CD4-positive, alpha-beta T cell (primary cell): ENCODE results near the gene EBF4. TPM values are rescaled to one million over a fixed set of nuclear protein-coding genes. Genes with fewer than 3 reads are reported as not detected.

Experiments
- ATAC-seq: fragments of 200-7000 bp; cut with Tn5 transposase; one replicate; pipeline ENCODE4 v1.10.0; 2022; ENCODE audit warnings: mild to moderate bottlenecking; ENCODE audit not compliant: poor library complexity
- CTCF ChIA-PET: fragments of 350-600 bp; sonication (Branson Sonifier 250); formaldehyde crosslinking; loops from one replicate; lab custom pipeline; 2021; ENCODE audit warnings: antibody characterized with exemption, inconsistent platforms; lab: Charles Lee
- POLR2A ChIA-PET: fragments of 350-600 bp; sonication (Branson Sonifier 250); formaldehyde crosslinking; loops from one replicate; lab custom pipeline; 2021; ENCODE audit warnings: antibody characterized with exemption, inconsistent platforms; lab: Charles Lee
- DNase-seq, 14 experiments: peaks; one replicate each; pipeline ENCODE4 v3.0.0-alpha.2; 2013 to 2020; ENCODE audit warnings: mixed read lengths in 2 of 14
- H3K27ac ChIP-seq, 2 donors: one replicate each; pipeline versions ENCODE4 v1.5.1 to v1.7.0; 2013; ENCODE audit warnings: low read length in 2 of 2, low read depth in 1 of 2, mild to moderate bottlenecking in 1 of 2
- H3K27me3 ChIP-seq, 2 experiments: 1 replicate in 1 of 2; 2 replicates in 1 of 2; pipeline versions ENCODE4 v1.6.1 to v1.7.0; 2013; ENCODE audit warnings: low read length in 2 of 2, control low read depth in 1 of 2, mild to moderate bottlenecking in 1 of 2, moderate library complexity in 1 of 2; ENCODE audit not compliant: insufficient read depth in 2 of 2, control insufficient read depth in 1 of 2
- H3K36me3 ChIP-seq: one replicate; pipeline ENCODE4 v1.6.1; 2013; ENCODE audit warnings: low read length, control low read depth; ENCODE audit not compliant: insufficient read depth
- H3K4me1 ChIP-seq: one replicate; pipeline ENCODE4 v1.6.1; 2013; ENCODE audit warnings: low read length, control low read depth; ENCODE audit not compliant: insufficient read depth
- H3K4me3 ChIP-seq: one replicate; pipeline ENCODE4 v1.5.1; 2013; ENCODE audit warnings: mild to moderate bottlenecking, low read length, moderate library complexity
- H3K9me3 ChIP-seq, 2 experiments: 1 replicate in 1 of 2; 2 replicates in 1 of 2; pipeline versions ENCODE4 v1.6.1 to v1.7.0; 2013; ENCODE audit warnings: low read length in 2 of 2, mild to moderate bottlenecking in 2 of 2, control low read depth in 1 of 2, moderate library complexity in 1 of 2; ENCODE audit not compliant: control insufficient read depth in 1 of 2, insufficient read depth in 1 of 2
- H3K27ac Mint-ChIP-seq: one replicate; pipeline ENCODE4 v1.8.0; 2020; ENCODE audit warnings: mixed read lengths
- H3K27me3 Mint-ChIP-seq: one replicate; pipeline ENCODE4 v1.8.0; 2021; ENCODE audit warnings: mixed read lengths
- H3K36me3 Mint-ChIP-seq: one replicate; pipeline ENCODE4 v1.8.0; 2021; ENCODE audit warnings: low read depth, mixed read lengths
- H3K4me1 Mint-ChIP-seq: one replicate; pipeline ENCODE4 v1.8.0; 2021; ENCODE audit warnings: low read depth, mixed read lengths
- H3K4me3 Mint-ChIP-seq: one replicate; pipeline ENCODE4 v1.8.0; 2020; ENCODE audit warnings: mild to moderate bottlenecking, mixed read lengths
- H3K9me3 Mint-ChIP-seq: one replicate; pipeline ENCODE4 v1.8.0; 2020; ENCODE audit warnings: mixed read lengths
- CTCF ChIP-seq: fragments of 200-600 bp; IDR thresholded peaks from one replicate; pipeline ENCODE4 v1.8.0; 2022; ENCODE audit warnings: antibody characterized with exemption, mild to moderate bottlenecking
- intact Hi-C, 2 experiments: fragments of 100-400 bp; cut with DNase I in 1 of 2; cut with micrococcal nuclease in 1 of 2; formaldehyde crosslinking; loops; one replicate each; pipeline versions ENCODE4 v1.15.1 to v1.9.0; 2023 to 2025; cut with DNase I, micrococcal nuclease
- total RNA-seq, 174 experiments: library from RNA in 2 of 174; stranded (reverse) in 2 of 174; gene quantifications; one replicate each; pipeline ENCODE4 v1.2.3 and lab custom pipeline; 2021 to 2026

The EBF4 gene
- total RNA-seq, 2 experiments from 2014 or later: 4.2 to 5.1 TPM

- H3K4me3 ChIP-seq: no peak overlapping the region
- no peak for ATAC-seq
- no peak for TF ChIP-seq CTCF
- CTCF ChIA-PET: no interaction called here
- Mint-ChIP-seq H3K4me1 (peaks cover 30% of the 10 kb centered on the region), H3K36me3 (peaks cover 4% of the 10 kb centered on the region), H3K27me3 (peaks cover 47% of the 10 kb centered on the region), H3K9me3 (no peaks in the 10 kb centered on the region), H3K27ac (no peak overlapping the region), H3K4me3 (peak overlapping the region; percentile 92)
- peaks cover 21% of the 10 kb centered on the region in 2 experiments for H3K27me3 ChIP-seq
- H3K27ac ChIP-seq: no peak overlapping the region
- H3K4me1 ChIP-seq: peaks cover 31% of the 10 kb centered on the region
- intact Hi-C loops: no loop called here
- DNase-seq: no peak
- peaks cover 0 to 11% of the 10 kb centered on the region in 2 experiments for H3K9me3 ChIP-seq
- POLR2A ChIA-PET: interaction anchor here (1.1 kb wide), 1 partner anchor 39 kb away, joined by 3 read pairs; no protein-coding TSS in a partner anchor
- no peaks in the 10 kb centered on the region for H3K36me3 ChIP-seq
These were observed 1.9 kb upstream of the EBF4 start for GRCh38 chr20:2690718-2691117.

GRCh38 chr20:2691127-2691526, 1.5 kb upstream of the EBF4 start:
- no peak for DNase-seq
- CTCF ChIA-PET: interaction anchor here (1.3 kb wide), 1 partner anchor 161 kb away, joined by 3 read pairs; no protein-coding TSS in a partner anchor

GRCh38 chr20:2691663-2692035, 931 bp upstream of the EBF4 start:
- ATAC-seq (no peak), DNase-seq (no peak)
- Mint-ChIP-seq H3K36me3 (peaks cover 4% of the 10 kb centered on the region), H3K4me1 (peaks cover 30% of the 10 kb centered on the region), H3K4me3 (peak overlapping the region; percentile 92), H3K27me3 (peaks cover 54% of the 10 kb centered on the region), H3K9me3 (no peaks in the 10 kb centered on the region), H3K27ac (peak overlapping the region; percentile 48)
- Histone ChIP-seq H3K4me1 (peaks cover 31% of the 10 kb centered on the region), H3K4me3 (peak overlapping the region; percentile 38), H3K27me3 (peaks cover 26 to 29% of the 10 kb centered on the region in 2 experiments), H3K9me3 (peaks cover 0 to 11% of the 10 kb centered on the region in 2 experiments), H3K27ac (no peak overlapping the region), H3K36me3 (no peaks in the 10 kb centered on the region)
- intact Hi-C loops: no loop called here
- POLR2A ChIA-PET: interaction anchor here (1.8 to 3.6 kb wide), 3 partner anchors 38 to 50 kb away, joined by 6 to 29 read pairs (median 9); no protein-coding TSS in a partner anchor
- no peak for TF ChIP-seq CTCF
- CTCF ChIA-PET: interaction anchor here (1.3 kb wide), 1 partner anchor 160 kb away, joined by 3 read pairs; no protein-coding TSS in a partner anchor

More at GRCh38 chr20:2691127-2691526, 1.5 kb upstream of the EBF4 start:
- peaks cover 50% of the 10 kb centered on the region for H3K27me3 Mint-ChIP-seq
- TF ChIP-seq CTCF: no peak
- peaks cover 24 to 26% of the 10 kb centered on the region in 2 experiments for H3K27me3 ChIP-seq
- intact Hi-C loops: no loop called here
- no peak overlapping the region for H3K4me3 ChIP-seq
- H3K27ac Mint-ChIP-seq: peak overlapping the region; percentile 48
- H3K4me1 ChIP-seq: peaks cover 31% of the 10 kb centered on the region
- H3K4me3 Mint-ChIP-seq: peak overlapping the region; percentile 92
- H3K4me1 Mint-ChIP-seq: peaks cover 30% of the 10 kb centered on the region
- H3K36me3 Mint-ChIP-seq: peaks cover 4% of the 10 kb centered on the region
- POLR2A ChIA-PET: interaction anchor here (3.6 kb wide), 1 partner anchor 50 kb away, joined by 29 read pairs; no protein-coding TSS in a partner anchor
- peaks cover 0 to 11% of the 10 kb centered on the region in 2 experiments for H3K9me3 ChIP-seq
- H3K36me3 ChIP-seq: no peaks in the 10 kb centered on the region
- no peak overlapping the region for H3K27ac ChIP-seq
- no peak for ATAC-seq
- no peaks in the 10 kb centered on the region for H3K9me3 Mint-ChIP-seq
